HG03378 (cell line): ENCODE data around the gene RAB17.

Source experiments
- ATAC-seq: cut with Tn5 transposase; IDR thresholded peaks from one replicate; pipeline ENCODE4 v1.9.1; 2021; ENCODE audit warnings: mild to moderate bottlenecking, moderate library complexity; ENCODE audit not compliant: unreplicated experiment

RAB17 gene

DNA sequence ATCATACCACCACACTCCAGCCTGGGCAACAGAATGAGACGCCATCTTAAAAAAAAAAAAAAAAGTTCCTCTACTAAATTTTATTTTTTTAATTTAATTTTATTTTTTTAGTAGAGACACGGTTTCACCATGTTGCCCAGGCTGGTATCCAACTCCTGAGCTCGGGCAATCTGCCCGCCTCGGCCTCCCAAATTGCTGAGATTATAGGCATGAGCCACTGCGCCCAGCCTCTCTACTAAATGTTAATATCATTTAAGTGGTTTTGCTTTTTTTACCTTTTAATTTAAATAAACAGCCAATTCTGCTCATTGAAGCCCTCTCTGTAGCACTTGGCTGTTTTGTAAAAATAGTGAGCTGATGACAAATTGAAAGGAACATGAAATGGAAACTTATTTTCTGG is 9.2 kb downstream of the RAB17 start:
- ATAC-seq, result no peak

- no peak for ATAC-seq
Measured at GRCh38 chr2:237577956-237578870, 12.3 kb downstream of the RAB17 start.

- no peak for ATAC-seq
Measured at GRCh38 chr2:237577458-237577857, 13.1 kb downstream of the RAB17 start.

DNA sequence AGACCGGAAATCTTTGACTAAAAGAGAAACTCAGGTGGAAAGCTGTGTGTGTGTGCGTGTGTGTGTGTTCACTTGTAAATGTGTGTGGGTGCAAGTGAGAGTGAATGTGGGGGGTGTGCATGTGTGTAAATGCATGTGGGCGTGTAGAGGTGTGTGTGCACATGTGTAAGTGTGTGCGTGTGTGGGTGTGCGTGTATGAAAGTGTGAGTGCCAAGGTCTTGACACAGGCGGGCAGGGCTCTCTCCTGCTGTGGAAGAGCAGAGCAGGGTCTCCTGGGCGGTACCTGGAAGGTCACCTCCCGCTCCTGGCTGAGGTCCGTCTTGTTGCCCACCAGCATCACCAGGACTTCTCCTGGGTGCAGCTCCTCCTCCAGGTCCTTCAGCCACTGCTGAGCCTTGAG is 13.6 kb downstream of the RAB17 start:
- ATAC-seq, result no peak

GRCh38 chr2:237575869-237576862 is 14.4 kb downstream of the RAB17 start:
- ATAC-seq, result no peak

DNA sequence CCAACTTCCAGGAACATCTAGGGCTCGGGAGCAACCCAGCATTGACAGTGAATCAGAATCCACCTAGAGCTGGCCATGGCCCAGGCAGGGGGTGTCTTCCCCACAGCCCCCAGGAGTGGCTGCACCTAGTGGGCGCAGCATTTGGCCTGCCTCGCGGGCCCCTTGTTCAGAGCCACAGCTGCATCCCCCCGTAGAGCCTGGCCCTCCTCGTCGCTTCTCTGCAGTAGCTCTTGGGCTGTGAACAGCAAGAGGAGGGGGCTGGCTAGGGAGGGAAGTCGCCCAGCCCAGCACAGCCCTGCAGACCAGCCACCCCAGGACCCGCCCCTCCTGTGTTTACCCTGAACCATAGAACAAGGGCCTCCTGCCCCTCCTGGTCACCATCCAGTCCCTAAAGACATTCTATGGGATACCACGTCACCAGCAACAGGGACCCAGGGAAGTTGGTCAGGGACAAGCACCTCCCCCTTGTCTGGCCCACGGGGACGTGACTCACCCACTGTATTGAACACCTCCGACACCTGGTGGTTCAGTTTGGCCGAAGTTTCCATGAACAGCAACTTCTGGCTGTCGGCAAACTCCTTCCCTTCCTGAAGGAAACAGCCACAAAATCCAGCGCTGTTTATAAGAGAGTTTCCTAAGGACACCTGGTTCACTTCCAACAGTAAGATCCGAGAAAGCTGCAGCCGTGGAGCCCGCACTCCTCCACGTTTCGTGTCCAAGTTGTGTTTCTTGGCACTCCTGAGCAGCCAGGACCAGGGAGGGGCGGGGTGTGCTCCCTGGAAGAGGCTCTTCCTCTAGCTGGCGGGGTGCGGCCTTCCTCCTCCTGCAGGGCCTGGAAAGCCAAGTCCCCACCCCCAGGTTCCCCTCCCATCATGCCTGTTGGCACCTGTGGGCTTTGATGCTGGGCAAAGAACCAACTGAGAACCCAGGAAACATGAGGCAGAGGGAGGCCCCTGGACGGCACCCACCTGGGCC is 15.4 kb downstream of the RAB17 start:
- no peak for ATAC-seq

DNA sequence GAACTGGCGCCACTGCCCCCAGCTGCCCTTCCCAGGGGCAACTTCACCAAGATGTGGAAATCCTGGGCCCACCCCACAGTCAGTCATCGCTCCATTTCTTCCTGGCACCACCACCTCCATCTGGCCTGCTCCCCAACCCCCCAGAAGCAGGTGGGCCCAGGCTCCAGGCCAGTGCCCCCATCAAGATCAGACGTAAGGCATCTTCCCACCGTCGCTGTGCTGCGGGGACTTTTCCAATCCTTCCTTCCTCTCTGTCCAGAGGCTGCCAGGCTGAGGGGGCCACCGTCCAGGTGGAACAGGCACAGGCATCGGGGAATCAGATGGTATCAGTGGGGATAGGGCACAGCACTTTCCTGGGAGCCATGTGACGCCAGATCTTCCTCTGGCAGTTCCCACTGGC is 16.1 kb downstream of the RAB17 start:
- no peak for ATAC-seq

DNA sequence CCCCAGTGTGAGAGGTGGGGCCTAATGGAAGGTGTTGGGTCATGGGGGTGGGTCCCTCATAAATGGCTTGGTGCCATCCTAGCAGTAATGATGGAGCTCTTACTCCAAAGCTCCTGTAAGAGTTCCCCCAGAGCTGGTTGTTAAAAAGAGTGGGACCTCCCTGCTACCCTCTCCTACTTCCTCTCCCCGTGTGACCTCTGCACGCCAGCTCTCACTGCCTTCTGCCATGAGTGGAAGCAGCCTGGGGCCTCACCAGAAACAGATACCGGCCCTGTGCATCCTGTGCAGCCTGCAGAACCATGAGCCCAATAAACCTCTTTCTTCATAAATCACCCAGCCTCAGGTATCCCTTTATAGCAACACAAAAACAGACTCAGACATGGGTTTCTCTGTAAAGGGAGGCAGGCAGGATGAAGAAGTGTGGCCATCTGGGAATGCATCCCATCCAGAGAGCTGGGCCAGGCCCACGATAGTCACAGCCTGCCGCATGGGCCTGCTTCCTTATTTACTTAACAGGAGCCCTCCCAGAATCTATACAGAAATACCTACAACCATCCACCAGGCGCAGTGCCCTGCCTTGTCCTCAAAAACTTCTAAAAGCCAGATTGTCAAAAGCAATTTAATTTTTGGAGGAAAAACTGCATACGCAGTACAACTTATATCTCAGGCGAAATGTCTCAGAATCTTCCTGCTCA is 16.7 kb downstream of the RAB17 start:
- ATAC-seq, result no peak

DNA sequence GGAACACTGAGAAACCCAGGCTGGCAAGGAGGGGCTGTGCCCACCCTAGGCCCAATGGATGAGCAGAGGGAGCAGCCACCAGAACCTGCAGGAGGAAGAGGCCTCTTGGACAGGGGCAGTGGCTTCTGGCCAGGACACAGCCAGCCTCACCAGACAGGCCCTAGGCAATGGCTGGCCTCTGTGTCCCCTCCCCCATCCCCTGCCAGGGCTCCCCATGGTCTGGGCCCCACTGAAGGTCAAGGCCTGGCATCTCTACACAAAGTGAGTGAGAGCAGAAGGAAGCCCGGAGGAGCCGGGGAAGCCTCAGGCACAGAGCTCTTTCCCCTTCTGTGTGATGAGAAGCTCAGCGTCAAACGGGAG is 17.8 kb downstream of the RAB17 start:
- no peak for ATAC-seq

DNA sequence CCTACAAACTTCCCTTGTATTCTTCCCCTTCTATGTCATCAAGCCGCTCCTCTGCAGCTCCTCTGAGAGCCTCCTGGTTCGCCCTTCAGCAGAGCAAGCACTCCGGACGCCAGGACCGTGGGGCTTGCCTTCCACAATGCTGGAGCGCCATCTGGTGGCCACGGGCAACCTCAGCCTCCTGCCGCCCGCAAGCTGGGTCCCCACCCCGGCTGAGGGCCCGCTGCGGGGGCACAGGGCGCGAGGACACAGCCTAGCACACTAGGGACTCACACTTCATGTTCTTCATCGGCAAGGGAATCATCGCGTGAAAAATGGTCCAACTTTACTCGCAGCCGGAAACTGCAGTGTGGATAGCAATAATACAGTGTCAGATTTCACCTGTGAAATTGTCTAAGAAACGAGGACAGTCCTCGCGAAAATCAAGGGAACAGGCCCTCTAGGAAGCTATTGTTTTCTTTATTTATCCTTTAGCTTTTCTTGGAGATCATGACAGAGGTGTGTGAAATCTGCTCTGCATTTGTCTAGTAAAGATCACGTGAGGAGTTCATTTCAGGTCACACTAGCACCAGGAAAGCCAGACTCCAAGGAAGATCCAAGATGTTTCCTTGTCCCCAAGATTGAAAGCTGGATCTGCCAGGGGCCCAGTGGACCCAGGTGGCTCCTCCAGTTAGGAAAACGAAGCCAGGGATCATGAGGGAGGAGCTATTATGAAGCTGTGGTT is 18.4 kb downstream of the RAB17 start:
- no peak for ATAC-seq

DNA sequence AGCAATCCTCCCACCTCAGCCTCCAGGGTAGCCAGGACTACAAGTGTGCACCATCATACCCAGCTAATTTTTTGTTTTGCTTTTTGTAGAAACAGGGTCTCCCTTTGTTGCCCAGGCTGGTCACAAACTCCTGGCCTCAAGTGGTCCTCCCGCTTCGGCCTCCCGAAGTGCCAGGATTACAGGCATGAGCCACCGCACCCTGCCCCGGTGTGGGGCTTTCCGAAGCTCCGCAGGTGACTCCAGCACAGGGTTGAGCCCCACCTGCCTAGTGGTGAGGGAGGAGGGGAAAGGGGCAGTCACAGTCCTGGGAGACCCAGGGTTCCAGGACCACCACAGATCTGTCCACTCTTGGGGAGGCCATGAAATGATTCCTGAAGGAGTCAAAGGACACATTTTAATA is 19.0 kb downstream of the RAB17 start:
- ATAC-seq, result no peak

- no peak for ATAC-seq
Measured at GRCh38 chr2:237570776-237571335, 19.7 kb downstream of the RAB17 start.

- ATAC-seq, result no peak
Measured at GRCh38 chr2:237569896-237570295, 20.6 kb downstream of the RAB17 start.

DNA sequence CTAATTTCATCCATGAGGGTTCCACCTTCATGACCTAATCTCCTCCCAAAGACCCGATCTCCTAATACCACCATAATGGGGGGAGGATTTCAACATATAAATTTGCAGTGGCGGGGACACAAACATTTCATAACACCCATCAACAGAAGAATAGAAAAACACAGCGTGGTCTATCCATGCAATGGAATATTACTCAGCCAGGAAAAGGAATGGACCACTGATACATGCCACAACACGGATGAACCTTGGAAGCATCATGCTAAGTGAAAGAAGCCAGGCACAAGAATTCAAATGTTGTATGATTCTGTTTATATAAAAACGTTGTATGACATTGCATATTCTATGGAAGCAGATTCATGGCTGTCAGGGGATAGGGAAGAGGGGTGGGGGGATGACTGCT is 21.5 kb downstream of the RAB17 start:
- ATAC-seq, result no peak

DNA sequence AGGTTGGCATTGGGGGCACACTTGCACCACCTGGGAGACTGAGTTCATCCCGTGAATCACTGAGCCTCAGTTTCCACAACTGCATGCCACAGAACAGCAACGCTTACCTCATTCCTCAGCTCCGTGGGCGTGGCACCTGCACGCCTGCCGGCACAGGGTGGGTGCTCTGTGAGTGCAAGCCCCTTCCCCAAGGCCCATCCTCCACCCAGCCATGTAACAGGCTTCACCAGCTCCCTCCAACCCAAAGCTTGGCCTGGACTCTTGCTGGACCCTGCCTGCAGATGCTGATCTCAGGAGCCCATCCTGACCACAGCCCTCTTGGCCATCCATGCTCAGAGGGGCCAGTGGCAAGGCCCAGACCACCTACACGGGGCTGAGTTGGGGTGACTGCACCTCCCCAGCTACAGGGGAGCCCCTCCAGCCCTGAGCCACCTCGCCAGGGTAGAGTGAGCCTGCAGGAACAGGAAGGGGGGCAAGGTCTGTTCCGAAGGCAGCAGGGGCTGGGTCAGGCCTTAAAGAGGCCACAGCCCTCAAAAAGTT is 22.3 kb downstream of the RAB17 start:
- ATAC-seq, result no peak

DNA sequence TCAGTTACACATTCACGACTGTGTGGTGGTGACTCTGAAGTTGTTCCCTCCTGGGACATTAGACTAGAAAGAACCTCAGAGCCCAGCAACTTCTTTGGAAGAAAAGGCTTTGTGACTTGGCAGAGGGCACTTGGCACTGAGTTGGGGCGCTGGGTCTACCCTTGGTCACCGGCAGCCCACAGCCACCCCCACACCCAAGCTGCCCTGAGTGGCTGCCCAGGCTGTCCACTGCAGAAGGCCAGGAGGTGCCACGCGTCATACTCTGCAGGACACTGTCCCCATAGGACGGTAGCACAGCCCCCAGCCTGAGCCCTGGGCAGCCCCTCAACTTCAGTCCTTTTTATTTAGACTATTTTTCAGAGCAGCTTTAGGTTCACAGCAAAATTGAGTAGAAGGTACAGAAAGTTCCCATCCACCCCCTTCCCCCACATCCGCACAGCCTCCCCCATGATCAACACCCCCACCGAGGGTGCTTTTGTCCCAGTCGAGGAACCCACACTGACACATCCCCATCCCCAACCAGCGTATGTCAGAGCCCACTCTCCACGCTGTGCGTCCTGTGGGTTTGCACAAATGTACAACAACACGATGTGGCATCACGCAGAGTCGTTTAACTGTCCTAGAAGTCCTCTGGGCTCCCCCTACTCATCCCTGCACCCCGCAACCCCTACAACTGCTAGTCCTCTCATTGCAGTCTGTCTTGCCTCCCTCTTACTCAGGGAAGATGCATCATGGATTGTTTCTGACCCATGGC is 23.1 kb downstream of the RAB17 start:
- ATAC-seq, result no peak

DNA sequence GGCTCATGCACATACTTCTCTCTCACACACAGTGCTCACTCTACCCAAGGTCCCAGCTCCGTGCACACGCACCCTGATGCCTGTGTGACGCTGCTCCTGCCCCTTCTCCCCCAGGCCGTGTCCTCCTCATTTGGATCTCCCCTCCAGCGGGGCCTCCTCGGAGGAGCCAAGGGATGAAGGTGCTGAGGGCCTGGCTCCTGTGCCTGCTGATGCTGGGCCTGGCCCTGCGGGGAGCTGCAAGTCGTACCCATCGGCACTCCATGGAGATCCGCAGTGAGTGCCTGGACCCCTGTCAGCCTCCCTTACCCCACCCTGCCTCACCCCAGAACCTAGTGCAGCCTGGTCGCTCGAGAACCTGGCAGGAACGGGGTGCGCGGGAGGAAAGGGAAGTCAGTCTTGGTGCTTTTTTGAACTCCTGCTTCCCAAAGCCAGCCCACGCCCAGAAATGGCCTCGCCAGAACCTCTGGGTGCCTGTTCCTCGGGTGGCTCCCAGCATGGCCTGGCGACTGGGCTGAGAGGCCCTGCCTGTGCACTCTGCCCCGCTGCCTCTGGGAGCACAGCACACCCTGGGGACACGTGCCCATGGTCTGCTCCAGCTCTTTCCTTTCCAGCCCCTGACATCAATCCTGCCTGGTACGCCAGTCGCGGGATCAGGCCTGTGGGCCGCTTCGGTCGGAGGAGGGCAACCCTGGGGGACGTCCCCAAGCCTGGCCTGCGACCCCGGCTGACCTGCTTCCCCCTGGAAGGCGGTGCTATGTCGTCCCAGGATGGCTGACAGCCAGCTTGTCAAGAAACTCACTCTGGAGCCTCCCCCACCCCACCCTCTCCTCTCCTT is 23.9 kb downstream of the RAB17 start, which contains the start of gene PRLH:
TSS of gene PRLH (plus strand) at position 174 of the 835 bp plus-strand sequence. CDS start at position 174, 0 bp downstream.
- no peak for ATAC-seq
